ENCODE measurements around the gene MYOF.
A peak's percentile ranks its signal among the peaks of the same experiment; 100 is the strongest.
"Not testable (repeated sequence)": the region's sequence is repeated elsewhere in the genome, so short reads cannot be mapped to it uniquely, and the experiment has no call there.

Gene MYOF

GRCh38 chr10:93419016-93419415 lies 63.1 kb downstream of the MYOF start:
- not testable (repeated sequence) for DNase-seq

- no peak for DNase-seq
These were observed 64.2 kb downstream of the MYOF start for GRCh38 chr10:93417921-93418320.

- peak; percentile 79 for DNase-seq
These were observed 64.9 kb downstream of the MYOF start for GRCh38 chr10:93417266-93417665.

GRCh38 chr10:93416824-93417223 lies 65.3 kb downstream of the MYOF start:
- DNase-seq = no peak

- DNase-seq = no peak
These were observed 66.4 kb downstream of the MYOF start for GRCh38 chr10:93415693-93416092.

GRCh38 chr10:93413252-93413689 lies 68.9 kb downstream of the MYOF start:
- DNase-seq = no peak

- no peak for DNase-seq
These were observed 69.3 kb downstream of the MYOF start for GRCh38 chr10:93412801-93413200.

GRCh38 chr10:93410697-93411348 lies 71.3 kb downstream of the MYOF start:
- DNase-seq = no peak

GRCh38 chr10:93408783-93409182 lies 73.4 kb downstream of the MYOF start:
- no peak for DNase-seq

- DNase-seq = no peak
These were observed 75.6 kb downstream of the MYOF start for GRCh38 chr10:93406364-93407145.

- no peak for DNase-seq
These were observed 78.1 kb downstream of the MYOF start for GRCh38 chr10:93404048-93404354.

GRCh38 chr10:93403152-93404047 lies 78.7 kb downstream of the MYOF start:
- DNase-seq = no peak

- no peak for DNase-seq
These were observed 79.9 kb downstream of the MYOF start for GRCh38 chr10:93402192-93402591.

- no peak for DNase-seq
These were observed 83.6 kb downstream of the MYOF start for GRCh38 chr10:93398528-93398927.

- DNase-seq = no peak
These were observed 85.1 kb downstream of the MYOF start for GRCh38 chr10:93397020-93397419.

GRCh38 chr10:93393211-93393610 lies 88.9 kb downstream of the MYOF start:
- DNase-seq = no peak

- DNase-seq = no peak
These were observed 90.0 kb downstream of the MYOF start for GRCh38 chr10:93392121-93392520.

- no peak for DNase-seq
These were observed 91.6 kb downstream of the MYOF start for GRCh38 chr10:93390306-93391090.

- no peak for DNase-seq
These were observed 95.3 kb downstream of the MYOF start for GRCh38 chr10:93386631-93387369.

GRCh38 chr10:93385345-93385744 lies 96.8 kb downstream of the MYOF start:
- DNase-seq = no peak

GRCh38 chr10:93384006-93384405 lies 98.1 kb downstream of the MYOF start:
- no peak for DNase-seq

GRCh38 chr10:93383562-93383981 lies 98.6 kb downstream of the MYOF start:
- no peak for DNase-seq

All from NCI-H2029 treated with DMSO at 0.1 percent for 48 hours (cell line).